Uterus (tissue), 2 donors: ENCODE data around the gene SNTB2.

Experiments
- CTCF ChIP-seq, 4 experiments: fragments of 200-600 bp in 2 of 4; fragments of 450-650 bp in 2 of 4; sonication (generic) in 2 of 4; IDR thresholded peaks; one replicate each; pipeline ENCODE4 v1.5.1; 2016 to 2019; ENCODE audit warnings: antibody characterized with exemption in 4 of 4, mild to moderate bottlenecking in 2 of 4, moderate library complexity in 1 of 4
- POLR2A ChIP-seq, 2 donors: fragments of 450-650 bp; IDR thresholded peaks; one replicate each; pipeline ENCODE4 v1.6.1; 2016; ENCODE audit warnings: antibody characterized with exemption in 2 of 2, mild to moderate bottlenecking in 1 of 2, moderate library complexity in 1 of 2

GRCh38 chr16:69277413-69277812, 90.4 kb downstream of the SNTB2 start:
- TF ChIP-seq CTCF (IDR thresholded peaks at IDR 0.05), result no peak
- TF ChIP-seq POLR2A (IDR thresholded peaks at IDR 0.05), result no peak
